ENCODE measurements around the gene ESRRA.
"Not testable (repeated sequence)": the region's sequence is repeated elsewhere in the genome, so short reads cannot be mapped to it uniquely, and the experiment has no call there.

ESRRA gene

DNA sequence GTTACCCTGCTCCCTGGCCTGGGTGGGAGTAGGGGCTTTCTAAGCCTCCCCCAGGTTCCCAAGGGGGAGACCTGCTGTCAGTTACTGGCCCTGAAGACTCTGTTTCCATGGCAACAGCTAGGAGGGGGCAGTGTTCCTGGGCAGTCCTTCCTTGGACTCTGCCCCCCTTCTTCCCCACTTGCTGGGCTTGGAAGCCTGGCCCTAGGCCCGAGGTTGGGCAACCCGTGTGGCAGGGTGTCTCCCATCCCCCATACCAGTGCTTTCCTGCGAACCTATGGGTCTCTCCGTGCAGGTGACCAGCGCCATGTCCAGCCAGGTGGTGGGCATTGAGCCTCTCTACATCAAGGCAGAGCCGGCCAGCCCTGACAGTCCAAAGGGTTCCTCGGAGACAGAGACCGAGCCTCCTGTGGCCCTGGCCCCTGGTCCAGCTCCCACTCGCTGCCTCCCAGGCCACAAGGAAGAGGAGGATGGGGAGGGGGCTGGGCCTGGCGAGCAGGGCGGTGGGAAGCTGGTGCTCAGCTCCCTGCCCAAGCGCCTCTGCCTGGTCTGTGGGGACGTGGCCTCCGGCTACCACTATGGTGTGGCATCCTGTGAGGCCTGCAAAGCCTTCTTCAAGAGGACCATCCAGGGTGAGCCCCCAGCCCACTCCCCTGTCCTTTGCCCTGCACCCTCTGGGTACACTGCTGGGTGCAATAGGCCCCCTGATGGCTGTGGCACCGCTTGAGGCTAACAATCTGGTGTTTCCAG, 1.7 kb downstream of the ESRRA start:
- TF ChIP-seq POLR2A (IDR thresholded peaks at IDR 0.05; ENCODE audit: low read depth, low read length) (no peak), SPI1 (IDR thresholded peaks at IDR 0.05; ENCODE audit: low read depth, low read length) (no peak), POLR2AphosphoS5 (IDR thresholded peaks at IDR 0.05; ENCODE audit: low read depth, low read length) (no peak), POU2F2 (IDR thresholded peaks at IDR 0.05; ENCODE audit: low read depth, low read length) (no peak), PAX5 (IDR thresholded peaks at IDR 0.05; ENCODE audit: insufficient read depth, low read length, severe bottlenecking) (no peak), TAF1 (IDR thresholded peaks at IDR 0.05; ENCODE audit: low read depth, low read length) (no peak)
- no peak for FAIRE-seq
- no peak for DNase-seq (ENCODE audit: insufficient read length, low spot score)

DNA sequence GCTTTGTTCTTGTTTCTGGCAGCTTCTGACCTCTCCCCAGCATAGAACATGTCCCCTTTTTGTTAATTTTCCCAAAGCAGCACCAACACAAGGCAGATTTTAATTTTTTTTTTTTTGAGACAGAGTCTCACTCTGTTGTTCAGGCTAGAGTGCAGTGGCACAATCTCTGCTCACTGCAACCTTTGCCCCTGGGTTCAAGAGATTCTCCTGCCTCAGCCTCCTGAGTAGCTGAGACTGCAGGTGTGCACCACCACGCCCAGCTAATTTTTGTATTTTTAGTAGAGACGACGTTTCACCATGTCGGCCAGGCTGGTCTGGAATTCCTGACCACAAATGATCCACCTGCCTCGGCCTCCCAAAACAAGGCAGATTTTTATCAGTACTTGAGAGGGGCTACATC, 2.5 kb downstream of the ESRRA start:
- not testable (repeated sequence) for DNase-seq (ENCODE audit: insufficient read length, low spot score); FAIRE-seq

DNA sequence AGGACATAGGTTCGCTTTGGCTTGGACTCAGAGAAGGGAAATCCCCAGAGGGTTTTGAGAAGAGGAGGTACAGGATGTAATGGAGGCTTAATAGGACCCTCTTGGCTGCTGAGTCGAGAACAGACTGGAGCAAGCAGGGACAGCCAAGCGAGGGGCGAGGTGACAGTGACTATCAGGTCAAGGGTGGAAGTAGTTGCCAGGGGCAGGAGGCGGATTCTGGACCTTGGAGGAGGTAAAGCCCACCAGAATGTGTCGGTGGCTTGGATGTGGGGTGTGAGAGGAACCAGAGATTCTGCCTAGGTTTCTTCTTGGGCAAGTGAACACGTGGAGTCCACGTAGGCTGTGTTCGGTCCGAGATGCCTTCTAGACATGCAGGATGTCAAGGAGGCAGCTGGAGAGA, 7.6 kb downstream of the ESRRA start:
- TF ChIP-seq POLR2A (IDR thresholded peaks at IDR 0.05; ENCODE audit: low read depth, low read length) (no peak), SPI1 (IDR thresholded peaks at IDR 0.05; ENCODE audit: low read depth, low read length) (no peak), PAX5 (IDR thresholded peaks at IDR 0.05; ENCODE audit: insufficient read depth, low read length, severe bottlenecking) (no peak), TAF1 (IDR thresholded peaks at IDR 0.05; ENCODE audit: low read depth, low read length) (no peak), POU2F2 (IDR thresholded peaks at IDR 0.05; ENCODE audit: low read depth, low read length) (no peak), POLR2AphosphoS5 (IDR thresholded peaks at IDR 0.05; ENCODE audit: low read depth, low read length) (no peak)
- no peak for FAIRE-seq

DNA sequence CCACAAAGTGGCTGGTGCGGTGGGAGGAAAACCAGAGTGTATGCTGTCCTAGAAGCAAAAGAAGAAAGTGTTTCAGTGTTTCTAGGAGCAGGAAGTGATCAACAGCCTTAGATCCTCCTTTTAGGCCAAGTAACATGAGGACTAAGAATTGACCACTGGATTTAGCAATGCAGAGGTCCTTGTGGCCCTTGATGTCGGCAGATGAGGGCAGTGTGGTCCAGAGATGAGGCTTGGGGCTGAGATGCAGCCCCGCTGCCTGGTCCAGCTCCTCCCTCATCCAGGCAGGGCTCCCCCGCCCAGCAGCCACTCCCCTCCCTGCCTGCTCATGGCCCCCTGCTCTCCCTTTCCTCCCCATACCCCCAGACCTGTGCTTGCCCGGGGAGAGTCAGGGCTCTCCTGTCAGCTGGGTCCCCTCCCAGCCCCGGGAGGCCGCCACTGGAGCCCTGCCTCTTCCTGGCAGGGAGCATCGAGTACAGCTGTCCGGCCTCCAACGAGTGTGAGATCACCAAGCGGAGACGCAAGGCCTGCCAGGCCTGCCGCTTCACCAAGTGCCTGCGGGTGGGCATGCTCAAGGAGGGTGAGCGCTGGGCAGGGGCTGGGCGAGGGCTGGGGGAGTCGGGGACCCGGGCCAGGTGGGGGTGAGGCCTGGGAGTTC, 8.3 kb downstream of the ESRRA start:
- no peak for FAIRE-seq

More for the DNA sequence above, 7.6 kb downstream of the ESRRA start:
- no peak for DNase-seq (ENCODE audit: insufficient read length, low spot score)

DNA sequence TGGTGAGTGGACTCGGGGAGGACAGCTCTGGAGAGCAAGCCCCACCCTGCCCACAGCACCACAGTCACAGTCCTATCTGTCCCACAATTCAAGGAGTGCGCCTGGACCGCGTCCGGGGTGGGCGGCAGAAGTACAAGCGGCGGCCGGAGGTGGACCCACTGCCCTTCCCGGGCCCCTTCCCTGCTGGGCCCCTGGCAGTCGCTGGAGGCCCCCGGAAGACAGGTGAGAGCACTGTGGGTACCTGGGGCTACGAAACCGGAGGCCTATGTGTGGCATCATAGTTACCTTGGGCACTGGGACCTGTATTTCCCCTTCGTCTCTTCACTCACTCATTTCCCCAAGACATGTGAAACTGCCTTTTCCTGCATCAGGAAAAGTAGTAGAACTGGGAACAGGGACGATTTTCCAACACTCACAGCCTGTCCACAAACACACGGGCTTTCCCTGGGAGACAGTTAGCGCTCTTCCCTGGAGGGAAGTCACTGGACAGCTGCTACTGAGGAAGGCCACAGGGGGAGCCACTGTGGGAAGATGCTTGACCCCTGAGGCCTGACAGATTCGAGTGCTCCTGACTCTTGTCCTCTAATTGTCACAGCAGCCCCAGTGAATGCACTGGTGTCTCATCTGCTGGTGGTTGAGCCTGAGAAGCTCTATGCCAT, 9.0 kb downstream of the ESRRA start:
- FAIRE-seq: no peak

More for the DNA sequence above, 8.3 kb downstream of the ESRRA start:
- TF ChIP-seq POLR2AphosphoS5 (IDR thresholded peaks at IDR 0.05; ENCODE audit: low read depth, low read length): no peak
- TF ChIP-seq PAX5 (IDR thresholded peaks at IDR 0.05; ENCODE audit: insufficient read depth, low read length, severe bottlenecking): no peak
- TF ChIP-seq POLR2A (IDR thresholded peaks at IDR 0.05; ENCODE audit: low read depth, low read length): no peak
- no peak for TF ChIP-seq POU2F2 (IDR thresholded peaks at IDR 0.05; ENCODE audit: low read depth, low read length)
- TF ChIP-seq TAF1 (IDR thresholded peaks at IDR 0.05; ENCODE audit: low read depth, low read length): no peak
- TF ChIP-seq SPI1 (IDR thresholded peaks at IDR 0.05; ENCODE audit: low read depth, low read length): no peak
- DNase-seq (ENCODE audit: insufficient read length, low spot score): no peak

DNA sequence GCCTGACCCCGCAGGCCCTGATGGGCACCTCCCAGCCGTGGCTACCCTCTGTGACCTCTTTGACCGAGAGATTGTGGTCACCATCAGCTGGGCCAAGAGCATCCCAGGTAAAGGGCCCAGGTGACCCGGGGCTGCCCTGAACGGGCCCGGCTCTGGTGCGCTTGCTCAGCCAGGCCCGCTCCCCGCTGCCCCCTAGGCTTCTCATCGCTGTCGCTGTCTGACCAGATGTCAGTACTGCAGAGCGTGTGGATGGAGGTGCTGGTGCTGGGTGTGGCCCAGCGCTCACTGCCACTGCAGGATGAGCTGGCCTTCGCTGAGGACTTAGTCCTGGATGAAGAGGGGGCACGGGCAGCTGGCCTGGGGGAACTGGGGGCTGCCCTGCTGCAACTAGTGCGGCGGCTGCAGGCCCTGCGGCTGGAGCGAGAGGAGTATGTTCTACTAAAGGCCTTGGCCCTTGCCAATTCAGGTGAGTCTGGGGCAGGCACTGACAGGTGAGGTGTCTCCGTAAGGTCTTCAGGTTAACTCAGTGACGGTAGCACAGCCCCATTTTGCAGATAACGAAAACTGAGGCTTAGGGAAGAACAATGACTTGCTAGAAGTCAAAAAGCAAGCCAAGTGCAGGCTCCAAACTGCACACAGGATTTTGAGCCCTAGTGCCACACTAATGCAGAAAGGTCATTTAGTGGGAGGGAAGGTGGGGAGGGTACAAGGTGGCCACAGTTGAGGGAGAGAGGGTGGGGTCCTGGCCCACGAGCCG, 9.7 kb downstream of the ESRRA start:
- TF ChIP-seq PAX5 (IDR thresholded peaks at IDR 0.05; ENCODE audit: insufficient read depth, low read length, severe bottlenecking) (no peak), POU2F2 (IDR thresholded peaks at IDR 0.05; ENCODE audit: low read depth, low read length) (no peak), POLR2AphosphoS5 (IDR thresholded peaks at IDR 0.05; ENCODE audit: low read depth, low read length) (no peak), POLR2A (IDR thresholded peaks at IDR 0.05; ENCODE audit: low read depth, low read length) (no peak), TAF1 (IDR thresholded peaks at IDR 0.05; ENCODE audit: low read depth, low read length) (no peak), SPI1 (IDR thresholded peaks at IDR 0.05; ENCODE audit: low read depth, low read length) (no peak)
- FAIRE-seq: no peak
- no peak for DNase-seq (ENCODE audit: insufficient read length, low spot score)

More for the DNA sequence above, 9.0 kb downstream of the ESRRA start:
- no peak for TF ChIP-seq POLR2A (IDR thresholded peaks at IDR 0.05; ENCODE audit: low read depth, low read length)
- TF ChIP-seq POU2F2 (IDR thresholded peaks at IDR 0.05; ENCODE audit: low read depth, low read length): no peak
- no peak for TF ChIP-seq POLR2AphosphoS5 (IDR thresholded peaks at IDR 0.05; ENCODE audit: low read depth, low read length)
- TF ChIP-seq TAF1 (IDR thresholded peaks at IDR 0.05; ENCODE audit: low read depth, low read length): no peak
- no peak for TF ChIP-seq PAX5 (IDR thresholded peaks at IDR 0.05; ENCODE audit: insufficient read depth, low read length, severe bottlenecking)
- no peak for TF ChIP-seq SPI1 (IDR thresholded peaks at IDR 0.05; ENCODE audit: low read depth, low read length)
- no peak for DNase-seq (ENCODE audit: insufficient read length, low spot score)

DNA sequence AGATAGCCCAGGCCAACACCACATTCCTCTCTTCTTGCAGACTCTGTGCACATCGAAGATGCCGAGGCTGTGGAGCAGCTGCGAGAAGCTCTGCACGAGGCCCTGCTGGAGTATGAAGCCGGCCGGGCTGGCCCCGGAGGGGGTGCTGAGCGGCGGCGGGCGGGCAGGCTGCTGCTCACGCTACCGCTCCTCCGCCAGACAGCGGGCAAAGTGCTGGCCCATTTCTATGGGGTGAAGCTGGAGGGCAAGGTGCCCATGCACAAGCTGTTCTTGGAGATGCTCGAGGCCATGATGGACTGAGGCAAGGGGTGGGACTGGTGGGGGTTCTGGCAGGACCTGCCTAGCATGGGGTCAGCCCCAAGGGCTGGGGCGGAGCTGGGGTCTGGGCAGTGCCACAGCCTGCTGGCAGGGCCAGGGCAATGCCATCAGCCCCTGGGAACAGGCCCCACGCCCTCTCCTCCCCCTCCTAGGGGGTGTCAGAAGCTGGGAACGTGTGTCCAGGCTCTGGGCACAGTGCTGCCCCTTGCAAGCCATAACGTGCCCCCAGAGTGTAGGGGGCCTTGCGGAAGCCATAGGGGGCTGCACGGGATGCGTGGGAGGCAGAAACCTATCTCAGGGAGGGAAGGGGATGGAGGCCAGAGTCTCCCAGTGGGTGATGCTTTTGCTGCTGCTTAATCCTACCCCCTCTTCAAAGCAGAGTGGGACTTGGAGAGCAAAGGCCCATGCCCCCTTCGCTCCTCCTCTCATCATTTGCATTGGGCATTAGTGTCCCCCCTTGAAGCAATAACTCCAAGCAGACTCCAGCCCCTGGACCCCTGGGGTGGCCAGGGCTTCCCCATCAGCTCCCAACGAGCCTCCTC, 10.6 kb downstream of the ESRRA start:
- FAIRE-seq; DNase-seq (ENCODE audit: insufficient read length, low spot score): not testable (repeated sequence)

DNA sequence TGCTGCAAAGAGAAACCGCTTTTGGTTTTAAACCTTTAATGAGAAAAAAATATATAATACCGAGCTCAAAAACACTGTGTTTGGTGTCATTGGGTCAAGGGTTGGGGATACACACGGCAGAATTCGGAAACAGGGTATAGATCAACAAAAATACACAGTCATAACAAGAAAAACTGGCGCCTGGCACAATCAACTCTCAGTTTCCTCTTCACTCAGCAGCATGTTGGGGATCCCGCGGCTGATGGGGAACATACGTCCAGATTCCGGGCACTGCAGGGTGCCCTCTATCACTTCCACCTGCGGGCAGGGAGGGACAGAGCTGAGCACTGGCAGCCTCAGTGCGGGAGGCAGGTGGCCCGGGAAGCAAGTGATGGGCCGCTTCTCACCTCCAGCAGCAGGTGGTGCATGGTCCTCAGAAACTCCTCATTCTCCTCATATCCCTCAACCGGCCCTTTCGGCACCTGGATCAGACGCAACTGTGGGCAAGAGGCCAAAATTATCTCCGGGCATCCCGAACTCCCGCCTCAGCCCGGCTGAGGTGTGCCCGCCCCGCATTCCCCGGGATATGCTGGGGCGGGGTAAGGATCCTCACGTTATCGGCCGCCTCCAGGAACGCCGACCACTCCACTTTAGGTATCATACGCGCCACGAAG, 11.5 kb downstream of the ESRRA start:
- DNase-seq (ENCODE audit: insufficient read length, low spot score) (no peak), FAIRE-seq (no peak)
- TF ChIP-seq SPI1 (IDR thresholded peaks at IDR 0.05; ENCODE audit: low read depth, low read length) (no peak), POLR2A (IDR thresholded peaks at IDR 0.05; ENCODE audit: low read depth, low read length) (no peak), POLR2AphosphoS5 (IDR thresholded peaks at IDR 0.05; ENCODE audit: low read depth, low read length) (no peak; the same call in 1 of the 2 replicates), TAF1 (IDR thresholded peaks at IDR 0.05; ENCODE audit: low read depth, low read length) (no peak)
